ENCODE results near the gene MRGPRX4. TPM values are rescaled to one million over a fixed set of nuclear protein-coding genes. Genes with fewer than 3 reads are reported as not detected.

Gene MRGPRX4
- total and polyA plus RNA-seq, 2 experiments from 2014 or later, result not detected

GRCh38 chr11:18222814-18223421 is 50.3 kb downstream of the MRGPRX4 start:
- H3K4me3 Mint-ChIP-seq, result no peak overlapping the region
- Histone ChIP-seq H3K36me3 (ENCODE audit: insufficient read depth) (no peaks in the 10 kb centered on the region), H2AFZ (no peak overlapping the region), H3K4me3 (no peak overlapping the region), H4K20me1 (replicated peaks; ENCODE audit: insufficient read depth) (no peaks in the 10 kb centered on the region), H3K4me1 (ENCODE audit: insufficient read depth) (no peaks in the 10 kb centered on the region), H3K27me3 (ENCODE audit: insufficient read depth) (no peaks in the 10 kb centered on the region), H3F3A (replicated peaks; ENCODE audit: low read depth) (no peaks in the 10 kb centered on the region), H3K79me2 (replicated peaks; ENCODE audit: insufficient read depth) (no peaks in the 10 kb centered on the region), H3K27ac (ENCODE audit: low read depth) (no peak overlapping the region), H3K4me2 (no peak overlapping the region), H3K9me2 (ENCODE audit: insufficient read depth) (no peaks in the 10 kb centered on the region)
- peaks cover 12% of the 10 kb centered on the region for H3K9me3 Mint-ChIP-seq
- DNase-seq (ENCODE audit: low spot score) (no peak), ATAC-seq (no peak)
- H3K27ac Mint-ChIP-seq, result no peak overlapping the region
- peaks cover 2% of the 10 kb centered on the region for H3K27me3 Mint-ChIP-seq (ENCODE audit: insufficient read depth, low read depth, poor library complexity)
- no peaks in the 10 kb centered on the region; the same call in 2 of the 3 replicates for H3K4me1 Mint-ChIP-seq
- H3K36me3 Mint-ChIP-seq (ENCODE audit: low read depth), result peaks cover 2% of the 10 kb centered on the region; the same call in 1 of the 3 replicates
- TF ChIP-seq CREB1 (CRISPR knock-in tag; IDR thresholded peaks at IDR 0.05; ENCODE audit: low read depth) (no peak), CTCF (conservative IDR thresholded peaks at IDR 0.05; ENCODE audit: low read depth in 2 of 2) (no peak), ETS1 (IDR thresholded peaks at IDR 0.05) (no peak), JUNB (IDR thresholded peaks at IDR 0.05; ENCODE audit: unreplicated experiment) (no peak), EZH2 (IDR thresholded peaks at IDR 0.05; ENCODE audit: low read depth, unreplicated experiment) (no peak), ZNF114 (CRISPR knock-in tag; IDR thresholded peaks at IDR 0.05) (no peak), NANOG (IDR thresholded peaks at IDR 0.05; ENCODE audit: borderline replicate concordance) (no peak), ZNF462 (CRISPR knock-in tag; IDR thresholded peaks at IDR 0.05) (no peak), EZH2phosphoT487 (IDR thresholded peaks at IDR 0.05; ENCODE audit: unreplicated experiment) (no peak), POLR2AphosphoS5 (IDR thresholded peaks at IDR 0.05; ENCODE audit: low read depth) (no peak), REST (IDR thresholded peaks at IDR 0.05; ENCODE audit: unreplicated experiment) (no peak), STAT1 (IDR thresholded peaks at IDR 0.05; ENCODE audit: unreplicated experiment) (no peak)
